ENCODE results near the gene HOXC6. TPM values are rescaled to one million over a fixed set of nuclear protein-coding genes. Genes with fewer than 3 reads are reported as not detected.

Gene HOXC6
- total RNA-seq, 1 donor from 2014 or later, result not detected

DNA sequence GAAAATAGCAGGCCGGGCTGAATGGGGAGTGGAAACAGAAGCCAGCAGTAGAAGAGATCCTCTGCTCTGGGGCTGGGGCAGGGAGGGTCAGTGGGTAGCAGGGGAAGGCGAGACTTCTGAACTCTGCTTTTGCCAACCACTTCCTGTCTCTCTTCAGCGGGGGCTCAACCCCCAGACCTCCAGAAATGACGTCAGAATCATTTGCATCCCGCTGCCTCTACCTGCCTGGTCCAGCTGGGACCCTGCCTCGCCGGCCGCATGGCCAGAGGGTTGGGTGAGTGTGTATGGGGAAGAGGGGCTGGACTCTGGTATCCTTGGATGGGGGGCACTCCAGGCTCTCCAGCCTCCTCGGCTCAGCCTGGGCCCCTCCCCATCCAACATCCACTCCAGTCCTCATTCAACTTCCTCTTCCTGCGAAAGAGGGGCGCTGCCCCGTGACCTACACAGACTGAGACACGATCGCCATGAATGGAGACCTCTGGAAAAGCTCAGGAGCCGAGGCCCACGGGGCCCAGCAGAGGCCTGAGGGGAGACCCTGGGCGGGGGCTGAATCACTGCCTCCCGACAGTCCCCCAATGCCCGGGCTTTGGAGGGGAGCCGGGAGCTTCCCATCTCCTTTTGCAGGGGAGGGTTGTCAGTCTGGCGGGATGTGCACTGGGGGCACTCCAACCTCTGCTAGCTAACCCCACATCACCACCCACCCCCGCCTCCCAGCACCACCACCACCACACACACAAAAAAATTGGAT lies 24.9 kb downstream of the HOXC6 start:
- no peak for FAIRE-seq
- TF ChIP-seq CTCF (IDR thresholded peaks at IDR 0.05; ENCODE audit: insufficient read depth, low read length, severe bottlenecking), result no peak
- Histone ChIP-seq H3K27me3 (ENCODE audit: control insufficient read depth, insufficient read depth, low read length) (peaks cover 62% of the 10 kb centered on the region), H3K36me3 (ENCODE audit: control insufficient read depth, insufficient read depth, low read length) (no peaks in the 10 kb centered on the region), H3K4me3 (ENCODE audit: low read depth, low read length) (no peak overlapping the region)
- DNase-seq (ENCODE audit: low read depth), result no peak

DNA sequence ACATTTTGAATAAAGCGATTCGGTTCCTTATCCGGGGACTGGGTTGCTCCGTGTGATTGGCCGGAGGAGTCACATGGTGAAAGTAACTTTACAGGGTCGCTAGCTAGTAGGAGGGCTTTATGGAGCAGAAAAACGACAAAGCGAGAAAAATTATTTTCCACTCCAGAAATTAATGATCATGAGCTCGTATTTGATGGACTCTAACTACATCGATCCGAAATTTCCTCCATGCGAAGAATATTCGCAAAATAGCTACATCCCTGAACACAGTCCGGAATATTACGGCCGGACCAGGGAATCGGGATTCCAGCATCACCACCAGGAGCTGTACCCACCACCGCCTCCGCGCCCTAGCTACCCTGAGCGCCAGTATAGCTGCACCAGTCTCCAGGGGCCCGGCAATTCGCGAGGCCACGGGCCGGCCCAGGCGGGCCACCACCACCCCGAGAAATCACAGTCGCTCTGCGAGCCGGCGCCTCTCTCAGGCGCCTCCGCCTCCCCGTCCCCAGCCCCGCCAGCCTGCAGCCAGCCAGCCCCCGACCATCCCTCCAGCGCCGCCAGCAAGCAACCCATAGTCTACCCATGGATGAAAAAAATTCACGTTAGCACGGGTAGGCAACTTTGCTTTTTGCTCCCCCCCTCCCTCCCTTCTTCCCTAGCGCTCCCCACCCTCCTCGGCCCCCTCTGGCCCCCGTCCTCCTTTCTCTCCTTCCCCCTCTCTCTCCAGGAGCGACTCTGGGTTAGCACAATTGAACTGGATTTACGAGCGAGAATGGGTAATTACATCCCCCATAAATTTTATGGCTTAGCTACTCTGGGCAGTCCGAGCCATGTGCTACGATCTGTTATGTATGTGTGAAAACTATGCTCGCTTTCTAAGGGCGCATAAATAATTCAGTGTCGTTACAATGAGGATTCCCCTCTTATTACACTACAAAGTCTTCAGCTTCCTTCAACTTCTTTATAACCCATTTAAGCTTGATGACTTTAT lies 25.8 kb downstream of the HOXC6 start, which contains the start of gene HOXC4:
HOXC4 (plus strand) TSS at position 85 of the 991 bp plus-strand sequence; CDS start at position 173, 88 bp downstream.
- Histone ChIP-seq H3K4me3 (ENCODE audit: low read depth, low read length) (no peak within 1 kb of the TSS), H3K27me3 (ENCODE audit: control insufficient read depth, insufficient read depth, low read length) (peaks cover 64% of the 10 kb centered on the region), H3K36me3 (ENCODE audit: control insufficient read depth, insufficient read depth, low read length) (no peaks in the 10 kb centered on the region)
- no peak for FAIRE-seq
- no peak for DNase-seq (ENCODE audit: low read depth)
- no peak for TF ChIP-seq CTCF (IDR thresholded peaks at IDR 0.05; ENCODE audit: insufficient read depth, low read length, severe bottlenecking)

GRCh38 chr12:54054742-54055194 lies 26.5 kb downstream of the HOXC6 start:
- no peak overlapping the region for H3K4me3 ChIP-seq (ENCODE audit: low read depth, low read length)
- no peak for FAIRE-seq

DNA sequence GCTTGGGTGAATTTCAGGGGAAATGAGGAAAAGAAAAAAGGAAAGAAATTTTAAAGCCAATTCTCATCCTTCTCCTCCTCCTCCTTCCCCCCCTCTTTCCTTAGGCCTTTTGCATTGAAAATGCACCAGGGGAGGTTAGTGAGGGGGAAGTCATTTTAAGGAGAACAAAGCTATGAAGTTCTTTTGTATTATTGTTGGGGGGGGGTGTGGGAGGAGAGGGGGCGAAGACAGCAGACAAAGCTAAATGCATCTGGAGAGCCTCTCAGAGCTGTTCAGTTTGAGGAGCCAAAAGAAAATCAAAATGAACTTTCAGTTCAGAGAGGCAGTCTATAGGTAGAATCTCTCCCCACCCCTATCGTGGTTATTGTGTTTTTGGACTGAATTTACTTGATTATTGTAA lies 27.3 kb downstream of the HOXC6 start:
- H3K36me3 ChIP-seq (ENCODE audit: control insufficient read depth, insufficient read depth, low read length), result no peaks in the 10 kb centered on the region
- no peak overlapping the region for H3K4me3 ChIP-seq (ENCODE audit: low read depth, low read length)
- no peak for TF ChIP-seq CTCF (IDR thresholded peaks at IDR 0.05; ENCODE audit: insufficient read depth, low read length, severe bottlenecking)
- peaks cover 68% of the 10 kb centered on the region for H3K27me3 ChIP-seq (ENCODE audit: control insufficient read depth, insufficient read depth, low read length)
- no peak for DNase-seq (ENCODE audit: low read depth)
- no peak for FAIRE-seq

More at GRCh38 chr12:54054742-54055194, 26.5 kb downstream of the HOXC6 start:
- H3K36me3 ChIP-seq (ENCODE audit: control insufficient read depth, insufficient read depth, low read length), result no peaks in the 10 kb centered on the region
- peaks cover 67% of the 10 kb centered on the region for H3K27me3 ChIP-seq (ENCODE audit: control insufficient read depth, insufficient read depth, low read length)
- TF ChIP-seq CTCF (IDR thresholded peaks at IDR 0.05; ENCODE audit: insufficient read depth, low read length, severe bottlenecking), result no peak
- DNase-seq (ENCODE audit: low read depth), result no peak

DNA sequence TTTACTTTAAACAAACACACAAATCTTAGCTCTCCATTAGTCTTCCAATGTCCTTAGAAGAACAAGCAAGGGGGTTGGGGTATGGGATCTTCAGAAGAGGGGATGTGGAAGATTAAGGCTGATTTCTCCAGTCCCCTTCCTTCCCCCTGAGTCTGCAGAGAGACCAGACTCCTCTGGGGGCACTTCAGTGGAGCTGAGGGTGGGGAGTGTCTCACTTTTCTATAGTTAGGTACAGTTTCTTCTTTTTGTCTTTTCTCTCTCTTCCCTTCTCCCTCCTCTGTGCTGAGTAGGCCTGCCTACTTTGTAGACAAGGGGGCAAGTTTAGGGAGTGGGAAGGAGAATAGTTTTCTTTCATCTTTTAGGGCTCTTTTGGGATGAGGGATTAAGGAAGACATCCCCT lies 27.9 kb downstream of the HOXC6 start:
- FAIRE-seq (no peak), DNase-seq (ENCODE audit: low read depth) (no peak)
- Histone ChIP-seq H3K36me3 (ENCODE audit: control insufficient read depth, insufficient read depth, low read length) (no peaks in the 10 kb centered on the region), H3K4me3 (ENCODE audit: low read depth, low read length) (no peak overlapping the region), H3K27me3 (ENCODE audit: control insufficient read depth, insufficient read depth, low read length) (peaks cover 69% of the 10 kb centered on the region)
- TF ChIP-seq CTCF (IDR thresholded peaks at IDR 0.05; ENCODE audit: insufficient read depth, low read length, severe bottlenecking), result no peak
